ENCODE results near the gene MAML2. TPM values are rescaled to one million over a fixed set of nuclear protein-coding genes. Genes with fewer than 3 reads are reported as not detected.

Gene MAML2
- total and polyA plus RNA-seq, 2 of the 13 experiments (the other 11 are each of a cell fraction or from before 2014, with no cell fraction given): 2.3 to 25.9 TPM

DNA sequence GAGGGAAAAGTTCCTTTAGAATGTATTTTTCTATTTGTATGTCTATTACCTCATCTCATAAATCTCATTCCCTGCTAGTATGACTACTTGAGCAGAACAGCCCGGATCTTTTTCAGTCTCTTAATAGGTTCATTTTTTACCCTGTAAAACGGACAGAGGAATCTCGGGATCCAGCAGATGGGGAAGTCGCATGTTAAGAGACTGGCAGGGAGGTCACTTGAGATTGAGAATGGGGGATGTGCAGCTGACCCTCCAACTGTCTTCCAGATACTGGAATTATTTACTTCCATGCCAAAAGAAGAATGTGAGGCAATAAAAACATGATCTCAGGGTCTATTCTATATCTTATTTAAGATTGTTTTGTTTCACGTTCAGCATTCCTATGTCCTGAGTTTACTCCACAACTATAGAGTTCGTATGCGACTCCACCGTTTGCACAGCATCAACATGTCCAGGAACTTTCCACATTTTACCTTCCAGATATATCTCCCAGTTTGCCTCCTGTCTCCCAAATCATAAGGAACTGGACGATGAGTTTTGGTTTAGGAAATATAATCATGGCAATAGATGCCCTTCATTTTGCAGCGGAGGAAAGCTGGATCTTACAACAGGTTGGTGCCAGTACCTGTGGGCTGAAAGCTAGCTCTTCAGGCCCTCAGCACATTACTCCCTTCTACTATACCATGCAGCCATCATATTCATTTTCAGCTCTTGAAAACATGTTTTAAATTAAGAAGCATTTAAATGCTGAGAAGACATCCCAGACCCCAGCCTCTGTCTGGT, 181.5 kb downstream of the MAML2 start:
- in situ Hi-C loops (cut with HindIII; ENCODE audit: extremely low pct_ligation_motif_present, low pct_unique_long_range_greater_than_20kb): no loop called here
- ATAC-seq (no peak), FAIRE-seq (no peak), DNase-seq (ENCODE audit: low spot score) (no peak)
- intact Hi-C loops (cut with micrococcal nuclease; ENCODE audit: unreplicated experiment): no loop called here
- H3K27ac ChIP-seq (ENCODE audit: extremely low read length, insufficient read depth, low read length): no peak overlapping the region
- no peaks in the 10 kb centered on the region for H3K79me2 ChIP-seq (ENCODE audit: insufficient read depth, low read length)
- no peak overlapping the region for H3K4me2 ChIP-seq (ENCODE audit: low read depth, low read length)
- H3K4me3 ChIP-seq (replicated peaks in 1 of 3; ENCODE audit: insufficient read depth in 1 of 3, low read depth in 2 of 3, low read length in 3 of 3): no peak overlapping the region
- WGBS (ENCODE audit: low lambda C conversion rate): 95% methylated on average over 10 of the region's 10 CpGs
- H4K20me1 ChIP-seq (ENCODE audit: insufficient read depth, low read length): no peaks in the 10 kb centered on the region
- peaks cover 40% of the 10 kb centered on the region for H3K4me1 ChIP-seq (ENCODE audit: insufficient read depth, low read length)
- TF ChIP-seq MZF1 (CRISPR knock-in tag; IDR thresholded peaks at IDR 0.05; ENCODE audit: borderline replicate concordance): no peak
- TF ChIP-seq SP2 (CRISPR knock-in tag; IDR thresholded peaks at IDR 0.05): no peak
- H2AFZ ChIP-seq (ENCODE audit: low read length): no peak overlapping the region
- H3K9ac ChIP-seq (ENCODE audit: insufficient read depth, low read depth, low read length): no peak overlapping the region
- H3K27me3 ChIP-seq (ENCODE audit: control insufficient read depth in 1 of 2, insufficient read depth in 2 of 2, low read length in 2 of 2): no peaks in the 10 kb centered on the region
- CTCF ChIA-PET (ENCODE audit: low intra/inter-chr PET ratio, low total read pairs): no interaction called here
- H3K9me3 ChIP-seq (ENCODE audit: low read length): no peaks in the 10 kb centered on the region
- no TSS peak for BruUV-seq (replicated peaks)
- POLR2A ChIA-PET: no interaction called here
- peaks cover 0 to 2% of the 10 kb centered on the region in 2 experiments; a peak in 1 of 5 replicates for H3K36me3 ChIP-seq (replicated peaks in 1 of 2; ENCODE audit: control insufficient read depth in 1 of 2, insufficient read depth in 2 of 2, low read length in 2 of 2)

DNA sequence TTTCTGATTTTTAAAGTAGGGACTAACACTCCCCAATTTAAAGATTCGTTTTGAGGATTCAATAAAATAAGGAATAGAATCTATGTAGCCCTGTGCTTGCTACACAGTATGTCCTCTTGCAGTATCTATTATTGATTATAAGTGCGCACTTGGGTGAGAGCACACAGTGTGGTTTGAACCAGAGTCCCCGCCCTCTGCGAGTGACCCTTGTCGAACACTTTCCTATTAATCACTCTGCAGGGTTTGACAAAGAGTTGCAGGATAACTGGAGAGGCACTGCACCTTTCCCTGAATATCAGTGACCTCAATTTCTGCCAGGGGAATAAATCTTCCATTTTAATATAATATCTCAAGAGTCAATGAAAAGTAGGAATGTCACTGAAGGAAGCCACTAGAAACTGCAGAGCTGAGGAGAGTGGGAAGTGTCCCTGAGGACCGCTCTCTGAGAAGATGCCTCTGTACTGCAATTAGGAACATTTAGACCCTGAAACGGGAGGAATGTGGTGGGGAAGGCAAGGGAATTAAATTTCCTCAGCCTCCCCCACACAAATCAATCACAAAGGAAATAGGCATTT, 182.2 kb downstream of the MAML2 start:
- Histone ChIP-seq H3K4me3 (replicated peaks in 1 of 3; ENCODE audit: insufficient read depth in 1 of 3, low read depth in 2 of 3, low read length in 3 of 3) (no peak overlapping the region), H3K9ac (ENCODE audit: insufficient read depth, low read depth, low read length) (no peak overlapping the region), H3K27me3 (ENCODE audit: control insufficient read depth in 1 of 2, insufficient read depth in 2 of 2, low read length in 2 of 2) (no peaks in the 10 kb centered on the region), H3K27ac (ENCODE audit: extremely low read length, insufficient read depth, low read length) (no peak overlapping the region), H3K79me2 (ENCODE audit: insufficient read depth, low read length) (no peaks in the 10 kb centered on the region), H3K4me2 (ENCODE audit: low read depth, low read length) (no peak overlapping the region), H3K4me1 (ENCODE audit: insufficient read depth, low read length) (peaks cover 40% of the 10 kb centered on the region), H2AFZ (ENCODE audit: low read length) (no peak overlapping the region), H4K20me1 (ENCODE audit: insufficient read depth, low read length) (no peaks in the 10 kb centered on the region), H3K36me3 (replicated peaks in 1 of 2; ENCODE audit: control insufficient read depth in 1 of 2, insufficient read depth in 2 of 2, low read length in 2 of 2) (peaks cover 0 to 2% of the 10 kb centered on the region in 2 experiments; a peak in 1 of 5 replicates), H3K9me3 (ENCODE audit: low read length) (no peaks in the 10 kb centered on the region)
- POLR2A ChIA-PET: no interaction called here
- CTCF ChIA-PET (ENCODE audit: low intra/inter-chr PET ratio, low total read pairs): no interaction called here
- DNase-seq (ENCODE audit: low spot score): no peak
- WGBS (ENCODE audit: low lambda C conversion rate): 78% methylated on average over 6 of the region's 7 CpGs
- BruUV-seq (replicated peaks): no TSS peak
- intact Hi-C loops (cut with micrococcal nuclease; ENCODE audit: unreplicated experiment): no loop called here
- no peak for ATAC-seq
- FAIRE-seq: no peak
- TF ChIP-seq MAFF (IDR thresholded peaks at IDR 0.05; ENCODE audit: low read depth, low read length) (no peak), ZBTB1 (CRISPR knock-in tag; IDR thresholded peaks at IDR 0.05; ENCODE audit: borderline replicate concordance) (no peak), FOSL2 (CRISPR knock-in tag; IDR thresholded peaks at IDR 0.05) (no peak), REPIN1 (CRISPR knock-in tag; IDR thresholded peaks at IDR 0.05; ENCODE audit: borderline replicate concordance, low read depth) (no peak)
- TF ChIP-seq, protein P1, sequence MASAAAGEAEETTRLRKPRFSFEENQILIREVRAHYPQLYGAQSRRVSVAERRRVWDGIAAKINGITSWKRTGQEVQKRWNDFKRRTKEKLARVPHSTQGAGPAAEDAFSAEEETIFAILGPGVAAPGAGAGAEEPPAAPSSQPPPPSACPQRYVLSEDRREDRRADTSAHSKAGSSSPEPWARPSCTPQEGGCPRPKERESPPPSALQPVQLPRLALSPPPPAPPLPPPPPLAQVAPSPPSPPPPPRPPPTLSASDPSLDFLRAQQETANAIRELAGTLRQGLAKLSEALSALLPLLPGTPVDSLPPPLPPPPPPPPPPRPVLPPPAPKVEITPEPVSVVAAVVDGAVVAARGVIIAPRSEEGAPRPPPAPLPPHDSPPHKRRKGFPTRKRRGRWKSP (CRISPR knock-in tag; IDR thresholded peaks at IDR 0.05): no peak
- in situ Hi-C loops (cut with HindIII; ENCODE audit: extremely low pct_ligation_motif_present, low pct_unique_long_range_greater_than_20kb): no loop called here
